ENCODE results near the gene DGKZ. TPM values are rescaled to one million over a fixed set of nuclear protein-coding genes. Genes with fewer than 3 reads are reported as not detected.

The DGKZ gene
- total RNA-seq, 1 experiment from 2014 or later = 59.3 TPM

DNA sequence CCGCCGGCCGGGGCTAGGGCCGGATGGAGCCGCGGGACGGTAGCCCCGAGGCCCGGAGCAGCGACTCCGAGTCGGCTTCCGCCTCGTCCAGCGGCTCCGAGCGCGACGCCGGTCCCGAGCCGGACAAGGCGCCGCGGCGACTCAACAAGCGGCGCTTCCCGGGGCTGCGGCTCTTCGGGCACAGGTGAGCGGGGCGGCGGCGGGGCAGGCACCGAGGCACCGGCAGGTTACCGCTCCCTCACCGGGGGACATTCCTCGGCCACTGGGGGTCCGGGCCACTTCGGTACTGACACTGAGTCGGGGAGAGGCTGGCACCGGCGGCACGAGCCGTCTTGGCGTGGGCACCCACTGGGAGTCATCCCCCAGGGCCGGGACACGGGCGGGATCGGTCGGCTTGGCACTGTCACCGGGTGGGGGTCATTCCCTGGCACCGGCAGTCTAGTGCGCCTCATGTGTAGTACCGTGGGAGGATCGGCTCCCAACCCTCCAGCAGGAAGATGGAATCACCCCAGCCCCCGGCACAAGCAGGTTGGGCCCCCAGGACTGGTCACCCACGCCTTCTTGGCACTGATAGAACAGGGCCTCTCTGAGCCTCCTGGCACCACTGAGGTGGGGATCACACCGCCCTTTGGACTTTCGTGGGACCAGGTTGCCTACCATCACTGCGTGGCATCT is 511 bp downstream of the DGKZ start:
- Mint-ChIP-seq H3K4me1 (ENCODE audit: low read depth, unreplicated experiment) (peaks cover 15% of the 10 kb centered on the region), H3K27me3 (ENCODE audit: insufficient read depth, unreplicated experiment) (no peaks in the 10 kb centered on the region), H3K27ac (ENCODE audit: unreplicated experiment) (peak overlapping the region; percentile 36), H3K36me3 (ENCODE audit: insufficient read depth, unreplicated experiment) (peaks cover 6% of the 10 kb centered on the region), H3K4me3 (ENCODE audit: unreplicated experiment) (peak overlapping the region; percentile 75), H3K9me3 (ENCODE audit: unreplicated experiment) (no peaks in the 10 kb centered on the region)
- Histone ChIP-seq H3K36me3 (ENCODE audit: control insufficient read depth, insufficient read depth, low read length) (peaks cover 2% of the 10 kb centered on the region; the same call in 1 of the 2 replicates), H3K4me1 (peaks cover 11% of the 10 kb centered on the region; the same call in 1 of the 2 replicates), H3K4me3 (ENCODE audit: low read depth, low read length) (peak overlapping the region; percentile 99), H3K27me3 (replicated peaks; ENCODE audit: control insufficient read depth, insufficient read depth, low read length) (no peaks in the 10 kb centered on the region), H3K9me3 (no peaks in the 10 kb centered on the region)
- intact Hi-C loops (cut with micrococcal nuclease; ENCODE audit: unreplicated experiment) = no loop called here
- TF ChIP-seq, protein P1, sequence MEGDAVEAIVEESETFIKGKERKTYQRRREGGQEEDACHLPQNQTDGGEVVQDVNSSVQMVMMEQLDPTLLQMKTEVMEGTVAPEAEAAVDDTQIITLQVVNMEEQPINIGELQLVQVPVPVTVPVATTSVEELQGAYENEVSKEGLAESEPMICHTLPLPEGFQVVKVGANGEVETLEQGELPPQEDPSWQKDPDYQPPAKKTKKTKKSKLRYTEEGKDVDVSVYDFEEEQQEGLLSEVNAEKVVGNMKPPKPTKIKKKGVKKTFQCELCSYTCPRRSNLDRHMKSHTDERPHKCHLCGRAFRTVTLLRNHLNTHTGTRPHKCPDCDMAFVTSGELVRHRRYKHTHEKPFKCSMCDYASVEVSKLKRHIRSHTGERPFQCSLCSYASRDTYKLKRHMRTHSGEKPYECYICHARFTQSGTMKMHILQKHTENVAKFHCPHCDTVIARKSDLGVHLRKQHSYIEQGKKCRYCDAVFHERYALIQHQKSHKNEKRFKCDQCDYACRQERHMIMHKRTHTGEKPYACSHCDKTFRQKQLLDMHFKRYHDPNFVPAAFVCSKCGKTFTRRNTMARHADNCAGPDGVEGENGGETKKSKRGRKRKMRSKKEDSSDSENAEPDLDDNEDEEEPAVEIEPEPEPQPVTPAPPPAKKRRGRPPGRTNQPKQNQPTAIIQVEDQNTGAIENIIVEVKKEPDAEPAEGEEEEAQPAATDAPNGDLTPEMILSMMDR (IDR thresholded peaks at IDR 0.05; ENCODE audit: insufficient read depth in 1 of 2, low read depth in 1 of 2, low read length in 1 of 2, severe bottlenecking in 1 of 2, unreplicated experiment in 1 of 2) = no peak
- CTCF ChIA-PET = interaction anchor here (0.7 to 1.5 kb wide), 4 partner anchors 10 to 200 kb away, joined by 3 to 4 read pairs (median 4); partner anchors contain the start of gene CHRM4
- POLR2A ChIA-PET = interaction anchor here (1.1 kb wide), 1 partner anchor 104 kb away, joined by 7 read pairs; no protein-coding TSS in a partner anchor
- no TSS peak for BruUV-seq (replicated peaks)
- DNase-seq = no peak

DNA sequence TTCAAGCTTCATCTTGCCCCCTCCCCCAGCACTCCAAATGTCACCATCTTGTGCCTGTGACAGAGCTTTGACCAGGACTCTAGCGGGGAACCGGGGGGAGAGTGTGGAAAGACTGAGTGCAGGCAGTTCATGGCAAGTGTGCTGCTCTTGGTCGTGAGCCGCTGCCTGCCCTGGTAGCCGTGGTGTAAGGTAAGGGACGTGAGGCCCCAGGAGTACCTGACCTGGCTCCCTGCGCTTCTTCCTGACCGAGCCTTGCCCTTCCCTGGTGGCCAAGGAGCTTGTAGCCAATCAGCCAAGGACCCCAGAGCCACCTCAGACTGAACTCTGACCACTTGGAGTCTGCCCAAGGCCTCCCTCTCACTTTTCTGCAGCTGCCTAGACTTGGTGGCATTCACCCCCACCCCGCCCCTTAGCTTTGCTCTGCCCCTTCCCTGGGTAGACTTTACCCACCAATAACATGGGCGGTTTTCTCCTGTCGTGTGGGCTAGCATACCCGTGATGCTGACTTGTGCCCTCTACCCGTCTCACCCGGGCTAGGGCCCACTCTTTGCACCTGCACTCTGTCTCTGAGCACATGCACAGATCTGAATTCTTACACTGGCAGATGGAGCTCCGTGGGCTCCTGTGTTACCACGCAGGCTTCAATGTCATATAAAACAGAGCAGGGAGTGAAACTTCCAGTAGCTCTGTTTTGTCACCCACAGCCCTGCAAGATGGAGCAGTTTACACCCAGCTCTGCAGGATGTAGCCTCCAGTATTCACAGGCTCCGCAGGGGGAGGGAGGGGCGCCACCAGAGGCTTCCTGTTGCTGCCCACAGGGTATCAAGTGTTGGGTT is 1.5 kb downstream of the DGKZ start:
- POLR2A ChIA-PET = interaction anchor here (1.1 kb wide), 1 partner anchor 105 kb away, joined by 7 read pairs; no protein-coding TSS in a partner anchor
- TF ChIP-seq, protein P1 (IDR thresholded peaks at IDR 0.05; ENCODE audit: insufficient read depth in 1 of 2, low read depth in 1 of 2, low read length in 1 of 2, severe bottlenecking in 1 of 2, unreplicated experiment in 1 of 2) = no peak
- Histone ChIP-seq H3K4me3 (ENCODE audit: low read depth, low read length) (peak overlapping the region; percentile 99), H3K9me3 (no peaks in the 10 kb centered on the region), H3K27me3 (replicated peaks; ENCODE audit: control insufficient read depth, insufficient read depth, low read length) (no peaks in the 10 kb centered on the region), H3K36me3 (ENCODE audit: control insufficient read depth, insufficient read depth, low read length) (peaks cover 2% of the 10 kb centered on the region; the same call in 1 of the 2 replicates), H3K4me1 (peaks cover 11% of the 10 kb centered on the region; the same call in 1 of the 2 replicates)
- H3K4me3 Mint-ChIP-seq (ENCODE audit: unreplicated experiment) = peak overlapping the region; percentile 75
- H3K27me3 Mint-ChIP-seq (ENCODE audit: insufficient read depth, unreplicated experiment) = no peaks in the 10 kb centered on the region
- CTCF ChIA-PET = interaction anchor here (0.7 to 1.2 kb wide), 2 partner anchors 9 to 201 kb away, joined by 3 to 4 read pairs; no protein-coding TSS in a partner anchor
- no TSS peak for BruUV-seq (replicated peaks)
- peak overlapping the region; percentile 36 for H3K27ac Mint-ChIP-seq (ENCODE audit: unreplicated experiment)
- H3K4me1 Mint-ChIP-seq (ENCODE audit: low read depth, unreplicated experiment) = peaks cover 12% of the 10 kb centered on the region
- H3K9me3 Mint-ChIP-seq (ENCODE audit: unreplicated experiment) = no peaks in the 10 kb centered on the region
- peaks cover 6% of the 10 kb centered on the region for H3K36me3 Mint-ChIP-seq (ENCODE audit: insufficient read depth, unreplicated experiment)
- intact Hi-C loops (cut with micrococcal nuclease; ENCODE audit: unreplicated experiment) = no loop called here
- DNase-seq = no peak

DNA sequence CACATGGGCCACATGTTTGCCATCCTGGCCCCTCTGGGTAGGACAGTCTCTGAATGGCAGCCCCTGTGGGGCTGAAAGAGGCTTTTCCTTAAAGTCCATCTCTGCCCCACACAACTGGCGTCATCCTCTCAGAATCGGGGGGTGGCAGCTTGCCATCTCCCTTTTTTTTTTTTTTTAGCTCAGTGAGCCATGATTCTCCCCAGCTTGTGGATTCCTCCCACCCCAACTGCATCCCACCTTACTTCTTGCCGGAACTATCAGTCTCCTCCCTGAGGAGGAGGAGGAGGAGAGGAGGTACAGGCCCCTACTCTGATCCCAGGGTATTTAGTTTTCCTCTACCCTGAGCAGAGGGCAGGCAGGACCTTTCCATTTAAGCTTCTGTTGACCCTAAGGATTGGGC is 3.4 kb downstream of the DGKZ start:
- Mint-ChIP-seq H3K4me1 (ENCODE audit: low read depth, unreplicated experiment) (peaks cover 7% of the 10 kb centered on the region), H3K27me3 (ENCODE audit: insufficient read depth, unreplicated experiment) (no peaks in the 10 kb centered on the region), H3K36me3 (ENCODE audit: insufficient read depth, unreplicated experiment) (peaks cover 12% of the 10 kb centered on the region), H3K27ac (ENCODE audit: unreplicated experiment) (no peak overlapping the region), H3K4me3 (ENCODE audit: unreplicated experiment) (no peak overlapping the region), H3K9me3 (ENCODE audit: unreplicated experiment) (no peaks in the 10 kb centered on the region)
- no peak for DNase-seq
- BruUV-seq (replicated peaks) = no TSS peak
- peaks cover 11% of the 10 kb centered on the region; the same call in 1 of the 2 replicates for H3K4me1 ChIP-seq
- POLR2A ChIA-PET = interaction anchor here (0.6 kb wide), 1 partner anchor 41 kb away, joined by 4 read pairs; the partner anchor contains the start of gene CHRM4
- no peaks in the 10 kb centered on the region for H3K9me3 ChIP-seq
- intact Hi-C loops (cut with micrococcal nuclease; ENCODE audit: unreplicated experiment) = no loop called here
- TF ChIP-seq, protein P1 (IDR thresholded peaks at IDR 0.05; ENCODE audit: insufficient read depth in 1 of 2, low read depth in 1 of 2, low read length in 1 of 2, severe bottlenecking in 1 of 2, unreplicated experiment in 1 of 2) = no peak
- H3K4me3 ChIP-seq (ENCODE audit: low read depth, low read length) = no peak overlapping the region
- H3K36me3 ChIP-seq (ENCODE audit: control insufficient read depth, insufficient read depth, low read length) = peaks cover 2% of the 10 kb centered on the region; the same call in 1 of the 2 replicates
- CTCF ChIA-PET = no interaction called here
- H3K27me3 ChIP-seq (replicated peaks; ENCODE audit: control insufficient read depth, insufficient read depth, low read length) = no peaks in the 10 kb centered on the region
